NCI-H187 (cell line): ENCODE results near the gene PSMG3.

ENCODE experiments used
- DNase-seq, 2 experiments: peaks; one replicate each; lab custom pipeline; 2025; lab: John Stamatoyannopoulos, UW

The PSMG3 gene

GRCh38 chr7:1569833-1570632, at the start of gene PSMG3:
Gene PSMG3 (minus strand): TSS chr7:1570032. CDS start chr7:1569339, 693 bp downstream.
- peak in 1 of 2 experiments; percentile 76 for DNase-seq

GRCh38 chr7:1618475-1618874, 48.6 kb upstream of the PSMG3 start:
- no peak for DNase-seq

- no peak for DNase-seq
Measured at GRCh38 chr7:1617957-1618356, 48.1 kb upstream of the PSMG3 start.

- no peak for DNase-seq
Measured at GRCh38 chr7:1616741-1617140, 46.9 kb upstream of the PSMG3 start.

- no peak for DNase-seq
Measured at GRCh38 chr7:1611708-1612241, 41.9 kb upstream of the PSMG3 start.

GRCh38 chr7:1610678-1611302, 41.0 kb upstream of the PSMG3 start:
- DNase-seq = no peak

- no peak for DNase-seq
Measured at GRCh38 chr7:1610013-1610677, 40.3 kb upstream of the PSMG3 start.

GRCh38 chr7:1609023-1609422, 39.2 kb upstream of the PSMG3 start:
- DNase-seq = no peak

- DNase-seq = no peak
Measured at GRCh38 chr7:1608318-1608717, 38.5 kb upstream of the PSMG3 start.

GRCh38 chr7:1607696-1608095, 37.9 kb upstream of the PSMG3 start:
- DNase-seq = no peak

GRCh38 chr7:1607001-1607400, 37.2 kb upstream of the PSMG3 start:
- DNase-seq = no peak

GRCh38 chr7:1604383-1604782, 34.6 kb upstream of the PSMG3 start:
- no peak for DNase-seq

- DNase-seq = no peak
Measured at GRCh38 chr7:1603346-1604225, 33.8 kb upstream of the PSMG3 start.

GRCh38 chr7:1602386-1602785, 32.6 kb upstream of the PSMG3 start:
- no peak for DNase-seq

- no peak for DNase-seq
Measured at GRCh38 chr7:1601956-1602355, 32.1 kb upstream of the PSMG3 start.

- DNase-seq = no peak
Measured at GRCh38 chr7:1599640-1600395, 30.0 kb upstream of the PSMG3 start.

- DNase-seq = no peak
Measured at GRCh38 chr7:1598961-1599639, 29.3 kb upstream of the PSMG3 start.

GRCh38 chr7:1598286-1598685, 28.5 kb upstream of the PSMG3 start:
- no peak for DNase-seq

GRCh38 chr7:1597791-1598190, 28.0 kb upstream of the PSMG3 start:
- DNase-seq = no peak

GRCh38 chr7:1597066-1597760, 27.4 kb upstream of the PSMG3 start:
- no peak for DNase-seq
